GM12892 (cell line): ENCODE measurements around the gene CENPN.

Experiments
- POLR2A ChIP-seq: IDR thresholded peaks from 2 replicates; pipeline ENCODE4 v1.6.1; 2011; ENCODE audit warnings: low read depth, low read length, control low read depth
- POLR2AphosphoS5 ChIP-seq: IDR thresholded peaks from 2 replicates; pipeline ENCODE4 v1.6.1; 2011; ENCODE audit warnings: low read depth, low read length, control low read depth
- TAF1 ChIP-seq: IDR thresholded peaks from 2 replicates; pipeline ENCODE4 v1.6.1; 2011; ENCODE audit warnings: low read depth, mild to moderate bottlenecking, control low read depth, low read length, borderline replicate concordance

DNA sequence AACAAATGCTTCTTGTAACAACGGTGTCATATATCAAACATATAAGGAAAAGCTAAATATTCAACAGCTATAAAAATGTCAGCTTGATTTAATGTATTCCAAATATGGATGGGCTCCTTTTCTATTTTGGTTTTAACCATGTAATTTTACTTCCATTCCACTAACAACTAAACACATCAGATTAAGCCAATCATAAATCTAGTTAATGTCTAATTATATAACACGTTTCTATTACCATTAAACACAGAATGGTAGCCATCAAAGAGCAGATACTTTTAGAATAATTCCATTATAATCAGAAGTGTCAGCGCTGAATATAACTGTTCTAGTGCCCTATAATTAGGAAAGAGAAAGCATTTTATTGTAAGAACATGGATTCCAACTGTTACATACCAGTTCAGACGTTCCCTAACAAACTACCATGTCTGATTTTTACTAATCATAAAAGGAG lies 10.3 kb upstream of the CENPN start:
- TF ChIP-seq TAF1 (no peak), POLR2AphosphoS5 (no peak), POLR2A (no peak)
